Thoracic aorta (tissue), 2 donors: ENCODE measurements around the gene DNAH10. TPM values are rescaled to one million over a fixed set of nuclear protein-coding genes. Genes with fewer than 3 reads are reported as not detected.

Experiments
- ATAC-seq: fragments of 150-250 bp; one replicate; pipeline ENCODE4 v1.8.0; 2017; ENCODE audit warnings: low read depth; ENCODE audit not compliant: insufficient number of reproducible peaks, low FRiP score
- DNase-seq: peaks from one replicate; pipeline ENCODE4 v3.0.0-alpha.2; 2020; ENCODE audit warnings: low spot score
- H3K27ac ChIP-seq, 2 donors: fragments of 200-600 bp; sonication (generic); 1 replicate in 1 of 2; 2 replicates in 1 of 2; pipeline ENCODE4 v1.5.1; 2016; ENCODE audit warnings: mild to moderate bottlenecking in 2 of 2, moderate library complexity in 2 of 2
- H3K27me3 ChIP-seq: fragments of 200-600 bp; sonication (generic); replicated peaks from 2 replicates; pipeline ENCODE4 v1.6.0; 2016; ENCODE audit warnings: mild to moderate bottlenecking; ENCODE audit not compliant: insufficient read depth
- H3K36me3 ChIP-seq: fragments of 200-600 bp; sonication (generic); one replicate; pipeline ENCODE4 v1.5.1; 2016
- H3K4me1 ChIP-seq, 2 donors: fragments of 200-600 bp; sonication (generic); 1 replicate in 1 of 2; 2 replicates in 1 of 2; pipeline versions ENCODE4 v1.5.1 to v1.6.0; 2016; ENCODE audit warnings: low read depth in 2 of 2, mild to moderate bottlenecking in 1 of 2; ENCODE audit not compliant: control insufficient read depth in 1 of 2
- H3K4me3 ChIP-seq: fragments of 200-600 bp; sonication (generic); 2 replicates; pipeline ENCODE4 v1.5.1; 2016; ENCODE audit warnings: mild to moderate bottlenecking
- H3K9me3 ChIP-seq: fragments of 200-600 bp; sonication (generic); 2 replicates; pipeline ENCODE4 v1.5.1; 2016
- CTCF ChIP-seq: fragments of 200-600 bp; sonication (generic); IDR thresholded peaks from one replicate; pipeline ENCODE4 v1.5.1; 2019; ENCODE audit warnings: antibody characterized with exemption
- total RNA-seq, 2 donors: library from RNA; depleted of rRNA; stranded (reverse); fragments of >200 nt; gene quantifications; one replicate each; pipeline versions ENCODE4 v1.1.0 to v1.2.3, GENCODE V29; 2016

Gene DNAH10
- total RNA-seq, 2 donors from 2014 or later: under 0.01 to 0.14 TPM

DNA sequence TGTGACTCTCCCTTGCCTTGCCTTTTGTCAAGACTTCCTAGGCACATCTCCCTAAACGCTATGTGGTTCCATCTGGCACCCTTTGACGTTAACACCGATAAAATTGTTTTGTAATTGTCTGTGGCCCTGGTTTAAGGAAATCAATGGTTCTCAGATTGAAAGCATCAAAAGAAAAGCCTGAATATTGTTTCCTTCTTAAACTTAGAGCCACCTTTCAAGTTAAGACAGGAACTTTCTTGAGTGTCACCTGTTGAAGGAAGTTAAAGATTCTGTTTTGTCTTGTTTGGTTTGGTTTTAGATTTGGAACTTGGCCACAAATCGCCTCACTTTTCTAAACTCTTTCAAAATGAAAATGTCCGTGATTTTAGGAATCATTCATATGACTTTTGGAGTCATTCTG is 14.8 kb upstream of the DNAH10 start:
- Histone ChIP-seq H3K36me3 (peaks cover 42% of the 10 kb centered on the region), H3K9me3 (no peaks in the 10 kb centered on the region), H3K27ac (no peak overlapping the region), H3K4me3 (no peak overlapping the region), H3K4me1 (no peaks in the 10 kb centered on the region), H3K27me3 (no peaks in the 10 kb centered on the region)
- ATAC-seq: no peak
- no peak for TF ChIP-seq CTCF
- DNase-seq: no peak

GRCh38 chr12:123748161-123748560 is 13.9 kb upstream of the DNAH10 start:
- Histone ChIP-seq H3K36me3 (peaks cover 39% of the 10 kb centered on the region), H3K4me1 (no peaks in the 10 kb centered on the region)
- TF ChIP-seq CTCF: no peak

GRCh38 chr12:123748661-123749060 is 13.4 kb upstream of the DNAH10 start:
- Histone ChIP-seq H3K27ac (no peak overlapping the region), H3K9me3 (no peaks in the 10 kb centered on the region), H3K4me1 (no peaks in the 10 kb centered on the region), H3K27me3 (no peaks in the 10 kb centered on the region), H3K36me3 (peaks cover 37% of the 10 kb centered on the region), H3K4me3 (no peak overlapping the region)
- TF ChIP-seq CTCF: no peak
- no peak for DNase-seq
- no peak for ATAC-seq

More at GRCh38 chr12:123748161-123748560, 13.9 kb upstream of the DNAH10 start:
- Histone ChIP-seq H3K27me3 (no peaks in the 10 kb centered on the region), H3K4me3 (no peak overlapping the region), H3K9me3 (no peaks in the 10 kb centered on the region), H3K27ac (no peak overlapping the region)
- no peak for ATAC-seq
- DNase-seq: no peak

DNA sequence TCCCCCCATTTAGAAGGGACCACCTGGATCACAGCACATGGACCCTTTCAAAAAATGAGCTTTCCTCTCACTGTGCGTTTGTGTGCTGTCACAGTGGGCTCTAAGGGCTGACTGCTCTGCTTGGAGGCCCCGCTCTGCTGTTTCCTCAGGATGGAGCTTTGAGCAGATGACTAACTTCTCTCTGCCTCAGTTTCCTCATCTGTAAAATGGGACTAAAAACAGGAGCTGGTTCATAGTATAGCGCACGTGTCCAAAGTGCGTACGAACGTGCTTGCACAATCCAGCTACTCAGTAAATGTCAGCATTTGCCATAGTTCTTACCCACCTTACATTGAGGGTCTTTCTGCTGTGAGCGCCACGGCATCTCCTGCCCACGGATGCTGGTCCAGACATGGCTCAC is 12.7 kb upstream of the DNAH10 start:
- no peak for DNase-seq
- no peak overlapping the region for H3K4me3 ChIP-seq
- TF ChIP-seq CTCF: no peak
- no peaks in the 10 kb centered on the region for H3K4me1 ChIP-seq
- no peak overlapping the region for H3K27ac ChIP-seq
- peaks cover 30% of the 10 kb centered on the region for H3K36me3 ChIP-seq
- no peaks in the 10 kb centered on the region for H3K9me3 ChIP-seq
- no peak for ATAC-seq
- H3K27me3 ChIP-seq: no peaks in the 10 kb centered on the region

GRCh38 chr12:123750159-123750656 is 11.9 kb upstream of the DNAH10 start:
- no peaks in the 10 kb centered on the region for H3K9me3 ChIP-seq
- ATAC-seq (no peak), DNase-seq (no peak)
- H3K4me3 ChIP-seq: no peak overlapping the region
- no peaks in the 10 kb centered on the region for H3K27me3 ChIP-seq
- no peaks in the 10 kb centered on the region for H3K4me1 ChIP-seq
- no peak for TF ChIP-seq CTCF
- no peak overlapping the region for H3K27ac ChIP-seq
- peaks cover 29% of the 10 kb centered on the region for H3K36me3 ChIP-seq
